HUES48 (cell line): ENCODE measurements around the gene FLT3.
A peak's percentile ranks its signal among the peaks of the same experiment; 100 is the strongest.
"Not testable (repeated sequence)": the region's sequence is repeated elsewhere in the genome, so short reads cannot be mapped to it uniquely, and the experiment has no call there.

Experiments used
- H3K27ac ChIP-seq: one replicate; pipeline ENCODE4 v1.7.0; 2013; ENCODE audit warnings: low read depth, low read length, inconsistent platforms
- H3K27me3 ChIP-seq: 2 replicates; pipeline ENCODE4 v1.6.1; 2013; ENCODE audit warnings: mild to moderate bottlenecking, low read length; ENCODE audit not compliant: control insufficient read depth, insufficient read depth
- H3K36me3 ChIP-seq: 2 replicates; pipeline ENCODE4 v1.6.1; 2013; ENCODE audit warnings: low read length; ENCODE audit not compliant: control insufficient read depth, insufficient read depth
- H3K4me1 ChIP-seq: 2 replicates; pipeline ENCODE4 v1.6.1; 2013; ENCODE audit warnings: mild to moderate bottlenecking, low read length; ENCODE audit not compliant: control insufficient read depth, insufficient read depth
- H3K4me3 ChIP-seq: 2 replicates; pipeline ENCODE4 v1.5.1; 2013; ENCODE audit warnings: mild to moderate bottlenecking, low read depth, low read length
- H3K9ac ChIP-seq: 2 replicates; pipeline ENCODE4 v1.6.1; 2013; ENCODE audit warnings: mild to moderate bottlenecking, low read depth, low read length, moderate library complexity
- H3K9me3 ChIP-seq: 2 replicates; pipeline ENCODE4 v1.6.1; 2013; ENCODE audit warnings: low read length; ENCODE audit not compliant: control insufficient read depth, insufficient read depth

The FLT3 gene

DNA sequence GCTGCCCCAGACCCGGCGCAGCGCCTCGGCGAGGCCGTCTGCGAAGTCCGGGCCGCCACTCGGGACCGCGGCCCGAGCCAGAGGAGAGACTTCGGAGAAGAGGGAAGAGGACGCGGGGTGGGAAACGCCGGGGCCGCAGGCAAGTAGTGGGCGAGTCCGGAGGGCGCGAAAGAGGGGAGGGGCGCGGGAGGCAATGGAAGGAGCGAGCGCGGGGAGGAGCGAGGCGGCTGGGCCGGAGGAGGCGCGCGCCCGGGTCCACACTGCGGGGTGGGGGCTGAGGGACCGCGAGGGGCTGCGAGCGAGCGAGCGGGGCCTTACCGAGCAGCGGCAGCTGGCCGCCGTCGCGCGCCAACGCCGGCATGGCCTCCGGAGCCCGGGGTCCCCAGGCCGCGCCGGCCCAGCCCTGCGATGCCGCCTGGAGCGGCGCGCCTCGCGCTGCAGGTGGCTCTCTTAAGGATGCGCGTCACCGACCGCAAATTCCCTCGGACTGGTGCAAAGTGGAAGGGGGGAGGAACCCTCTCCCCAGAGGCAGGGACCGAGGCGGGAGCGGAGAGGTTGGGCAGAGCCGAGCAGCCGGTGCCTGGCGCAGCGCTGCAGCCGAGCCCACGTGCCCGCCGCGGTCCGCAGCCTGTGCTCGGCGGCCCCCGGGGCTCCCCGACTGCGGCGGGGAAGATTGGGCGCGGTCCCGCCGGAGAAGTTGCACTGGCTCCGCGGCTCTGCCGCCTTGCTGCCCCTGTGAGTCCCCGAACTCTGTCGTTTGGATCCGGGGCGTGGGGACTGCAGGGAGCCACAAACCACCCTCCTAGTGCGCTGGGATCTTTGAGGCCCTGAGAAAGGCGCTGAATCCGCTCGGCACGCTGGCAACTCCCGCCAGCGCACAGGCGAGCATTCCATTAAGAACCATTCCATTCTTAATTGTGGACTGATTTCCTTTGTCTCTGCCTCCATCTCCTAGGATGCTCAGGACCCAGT, at the start of gene FLT3:
Gene FLT3, minus strand, starts transcription at position 427 of the 972 bp plus-strand sequence. Its CDS starts 66 bp downstream, at position 361.
- peak within 1 kb of the TSS; percentile 68 for H3K9ac ChIP-seq
- no peaks in the 10 kb centered on the region for H3K36me3 ChIP-seq
- peaks cover 50% of the 10 kb centered on the region for H3K27me3 ChIP-seq
- H3K4me3 ChIP-seq = peak within 1 kb of the TSS; percentile 63
- H3K27ac ChIP-seq = peak within 1 kb of the TSS; percentile 72
- peaks cover 3% of the 10 kb centered on the region; the same call in 1 of the 2 replicates for H3K4me1 ChIP-seq
- H3K9me3 ChIP-seq = no peaks in the 10 kb centered on the region; the same call in 1 of the 2 replicates

GRCh38 chr13:28147495-28147894, 47.1 kb upstream of the FLT3 start:
- Histone ChIP-seq H3K9ac (no peak overlapping the region), H3K36me3 (peaks cover 2% of the 10 kb centered on the region; the same call in 1 of the 2 replicates), H3K4me1 (peaks cover 17% of the 10 kb centered on the region), H3K27me3 (no peaks in the 10 kb centered on the region), H3K9me3 (no peaks in the 10 kb centered on the region), H3K27ac (no peak overlapping the region), H3K4me3 (no peak overlapping the region)

DNA sequence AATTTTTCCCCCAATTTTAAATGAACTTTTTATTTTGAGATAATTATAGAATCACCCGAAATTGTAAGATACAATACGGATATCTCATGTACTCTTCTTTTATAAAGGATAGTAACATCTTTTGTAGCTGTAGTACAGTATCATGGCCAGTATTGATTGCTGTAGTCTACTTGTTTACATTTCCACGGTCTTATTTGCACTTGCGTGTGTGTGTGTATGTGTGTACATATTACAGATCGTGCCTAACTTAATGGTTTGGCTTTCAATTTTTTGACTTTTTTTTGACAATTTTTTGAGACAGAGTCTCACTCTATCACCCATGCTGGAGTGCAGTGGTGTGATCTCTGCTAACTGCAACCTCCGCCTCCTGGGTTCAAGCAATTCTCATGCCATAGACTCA, 44.7 kb upstream of the FLT3 start:
- Histone ChIP-seq H3K36me3 (peaks cover 2% of the 10 kb centered on the region; the same call in 1 of the 2 replicates), H3K27me3 (no peaks in the 10 kb centered on the region), H3K4me1 (peaks cover 29% of the 10 kb centered on the region), H3K9me3 (no peaks in the 10 kb centered on the region), H3K4me3 (no peak overlapping the region), H3K27ac (no peak overlapping the region), H3K9ac (no peak overlapping the region)

- H3K27ac ChIP-seq = peak overlapping the region; percentile 73
- peaks cover 24% of the 10 kb centered on the region for H3K4me1 ChIP-seq
- peak overlapping the region; percentile 16; the same call in 1 of the 2 replicates for H3K9ac ChIP-seq
- peak overlapping the region; percentile 91 for H3K4me3 ChIP-seq
- H3K9me3 ChIP-seq, H3K36me3 ChIP-seq, H3K27me3 ChIP-seq: not testable (repeated sequence)
Observed at GRCh38 chr13:28141542-28141941, 41.2 kb upstream of the FLT3 start.

GRCh38 chr13:28140433-28141125, 40.2 kb upstream of the FLT3 start:
- peak overlapping the region; percentile 60 for H3K9ac ChIP-seq
- peak overlapping the region; percentile 98 for H3K27ac ChIP-seq
- no peaks in the 10 kb centered on the region for H3K9me3 ChIP-seq
- H3K27me3 ChIP-seq = no peaks in the 10 kb centered on the region
- peaks cover 24% of the 10 kb centered on the region for H3K4me1 ChIP-seq
- no peaks in the 10 kb centered on the region for H3K36me3 ChIP-seq
- H3K4me3 ChIP-seq = peak overlapping the region; percentile 91

DNA sequence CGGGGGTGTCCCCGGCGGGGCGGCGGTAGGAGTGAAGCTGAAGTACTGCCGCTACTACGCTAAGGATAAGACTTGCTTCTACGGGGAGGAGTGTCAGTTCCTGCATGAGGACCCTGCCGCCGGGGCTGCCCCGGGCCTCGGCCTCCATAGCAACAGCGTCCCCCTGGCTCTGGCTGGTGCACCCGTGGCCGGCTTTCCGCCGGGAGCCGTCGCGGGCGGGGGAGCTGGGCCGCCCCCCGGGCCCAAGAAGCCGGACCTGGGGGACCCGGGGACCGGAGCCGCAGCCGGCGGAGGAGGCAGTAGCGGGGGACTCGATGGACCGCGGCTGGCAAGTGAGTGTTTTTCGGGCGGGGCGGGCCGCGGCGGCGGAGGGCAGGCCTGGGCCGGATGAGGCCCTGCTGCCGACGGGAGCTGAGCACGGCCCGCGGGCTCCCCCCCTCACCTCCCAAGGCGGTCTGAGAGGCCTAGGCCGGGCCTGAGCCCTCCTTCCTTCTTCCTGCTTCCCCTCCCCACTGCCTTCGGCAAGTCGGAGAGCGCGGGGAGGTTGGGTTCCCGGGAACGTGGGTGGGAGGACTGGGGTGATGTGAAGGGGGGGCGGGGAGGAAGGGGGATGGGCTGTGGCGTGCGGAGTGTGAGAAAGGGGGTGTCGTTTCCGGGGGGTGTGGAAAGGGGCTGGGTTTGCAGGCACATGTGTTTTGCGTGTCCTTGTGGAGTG, 38.5 kb upstream of the FLT3 start:
- Histone ChIP-seq H3K27ac (peak overlapping the region; percentile 98), H3K9me3 (no peaks in the 10 kb centered on the region), H3K4me1 (peaks cover 24% of the 10 kb centered on the region), H3K9ac (peak overlapping the region; percentile 80), H3K27me3 (no peaks in the 10 kb centered on the region), H3K36me3 (no peaks in the 10 kb centered on the region), H3K4me3 (peak overlapping the region; percentile 91)

GRCh38 chr13:28138012-28138755, 37.8 kb upstream of the FLT3 start, which contains the start of gene PAN3:
Gene PAN3, plus strand, starts transcription at chr13:28138545. Its CDS starts 113 bp downstream, at chr13:28138658.
- H3K27ac ChIP-seq = peak within 1 kb of the TSS; percentile 98
- peak within 1 kb of the TSS; percentile 91 for H3K4me3 ChIP-seq
- no peaks in the 10 kb centered on the region for H3K27me3 ChIP-seq
- no peaks in the 10 kb centered on the region for H3K36me3 ChIP-seq
- H3K9me3 ChIP-seq = no peaks in the 10 kb centered on the region
- peaks cover 24% of the 10 kb centered on the region for H3K4me1 ChIP-seq
- H3K9ac ChIP-seq = peak within 1 kb of the TSS; percentile 90

- H3K4me3 ChIP-seq = peak overlapping the region; percentile 91
- peaks cover 18% of the 10 kb centered on the region for H3K4me1 ChIP-seq
- H3K27ac ChIP-seq = peak overlapping the region; percentile 98
- H3K36me3 ChIP-seq = no peaks in the 10 kb centered on the region
- H3K27me3 ChIP-seq = no peaks in the 10 kb centered on the region
- peak overlapping the region; percentile 62 for H3K9ac ChIP-seq
- H3K9me3 ChIP-seq = no peaks in the 10 kb centered on the region
Observed at GRCh38 chr13:28137596-28137995, 37.2 kb upstream of the FLT3 start.

GRCh38 chr13:28136916-28137315, 36.5 kb upstream of the FLT3 start:
- peak overlapping the region; percentile 91 for H3K4me3 ChIP-seq
- no peaks in the 10 kb centered on the region for H3K9me3 ChIP-seq
- no peaks in the 10 kb centered on the region for H3K27me3 ChIP-seq
- peaks cover 11% of the 10 kb centered on the region for H3K4me1 ChIP-seq
- H3K27ac ChIP-seq = no peak overlapping the region
- peak overlapping the region; percentile 62 for H3K9ac ChIP-seq
- H3K36me3 ChIP-seq = no peaks in the 10 kb centered on the region

DNA sequence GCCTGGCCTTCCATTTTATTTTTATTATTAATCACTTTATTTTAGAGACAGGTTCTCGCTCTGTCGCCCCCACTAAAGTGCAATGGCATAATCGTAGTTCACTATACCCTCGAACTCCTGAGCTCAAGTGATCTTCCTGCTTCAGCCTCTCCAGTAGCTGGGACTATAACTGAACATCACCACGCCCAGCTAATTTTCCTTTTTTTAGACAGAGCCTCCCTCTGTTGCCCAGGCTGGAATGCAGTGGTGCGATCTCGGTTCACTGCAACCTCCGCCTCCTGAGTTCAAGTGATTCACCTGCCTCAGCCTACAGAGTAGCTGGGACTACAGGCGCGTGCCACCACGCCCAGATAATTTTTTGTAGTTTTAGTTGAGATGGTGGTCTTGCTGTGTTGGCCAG, 31.3 kb upstream of the FLT3 start:
- Histone ChIP-seq H3K27me3 (no peaks in the 10 kb centered on the region), H3K4me3 (no peak overlapping the region), H3K9me3 (no peaks in the 10 kb centered on the region), H3K4me1 (no peaks in the 10 kb centered on the region), H3K9ac (no peak overlapping the region), H3K36me3 (no peaks in the 10 kb centered on the region), H3K27ac (no peak overlapping the region)
